GM12878 (cell line): ENCODE data around the gene GNA15.

Experiments
- MEF2A ChIP-seq: IDR thresholded peaks from 2 replicates; pipeline ENCODE4 v1.6.1; 2011; ENCODE audit warnings: low read depth, mild to moderate bottlenecking, low read length, moderate library complexity; ENCODE audit not compliant: insufficient read depth
- TF ChIP-seq, protein P1 (sequence below), 3 experiments: IDR thresholded peaks in 2 of 3; conservative IDR thresholded peaks in 1 of 3; 2 replicates each; pipeline ENCODE4 v1.5.1; 2011; ENCODE audit warnings: low read depth in 3 of 3, low read length in 3 of 3, mild to moderate bottlenecking in 3 of 3, control low read depth in 2 of 3, moderate library complexity in 2 of 3, inconsistent platforms in 1 of 3, mixed read lengths in 1 of 3; ENCODE audit not compliant: control insufficient read depth in 2 of 3, insufficient read depth in 1 of 3; ENCODE audit errors: extremely low read depth in 1 of 3

DNA sequence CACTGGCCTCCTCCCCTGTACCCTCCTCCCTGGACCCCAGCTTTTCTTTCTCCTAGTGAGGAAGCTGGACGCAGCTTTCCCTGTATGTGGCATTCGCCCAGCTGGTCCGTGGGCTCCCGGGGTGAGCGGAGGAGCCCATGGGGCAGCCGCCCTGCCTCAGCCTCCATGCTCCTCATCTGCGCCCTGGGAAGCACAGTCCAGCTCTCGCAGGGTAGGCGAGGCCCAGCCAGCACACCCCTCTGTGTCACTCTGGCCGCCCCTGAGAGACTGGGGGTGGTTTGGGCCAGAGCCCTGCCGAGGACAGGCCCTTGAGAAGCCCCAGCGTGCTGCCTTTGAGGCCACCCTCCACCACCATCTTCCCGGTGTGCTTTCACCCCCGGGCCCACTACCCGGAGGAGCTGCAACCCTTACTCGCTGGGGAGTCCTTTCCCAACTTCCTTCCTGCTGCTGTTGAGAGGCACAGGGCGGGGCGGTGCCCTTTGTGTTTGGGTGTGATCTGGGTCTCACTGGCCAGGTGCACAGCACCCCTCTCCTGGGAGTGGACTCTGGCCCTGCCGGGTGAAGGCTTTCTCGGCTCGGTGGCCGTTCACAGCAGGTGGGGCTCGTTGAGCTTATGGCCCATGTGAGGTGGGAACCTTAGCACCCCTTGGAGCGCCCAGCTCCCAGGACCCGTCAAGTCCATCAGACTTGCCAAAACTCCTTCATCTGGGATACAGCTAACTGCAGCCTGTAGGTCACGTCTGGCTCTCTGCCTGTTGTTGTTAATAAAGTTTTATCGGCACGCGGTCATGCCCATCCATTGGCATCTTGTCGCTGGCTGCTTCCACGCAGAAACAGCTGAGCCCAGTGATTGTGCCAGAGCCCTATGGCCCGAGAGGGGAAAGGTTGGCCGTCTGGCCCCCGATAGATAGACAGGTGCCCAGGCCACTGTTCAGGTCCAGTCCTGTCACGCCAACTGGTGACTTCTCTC is 53.1 kb downstream of the GNA15 start:
- TF ChIP-seq, protein P1, sequence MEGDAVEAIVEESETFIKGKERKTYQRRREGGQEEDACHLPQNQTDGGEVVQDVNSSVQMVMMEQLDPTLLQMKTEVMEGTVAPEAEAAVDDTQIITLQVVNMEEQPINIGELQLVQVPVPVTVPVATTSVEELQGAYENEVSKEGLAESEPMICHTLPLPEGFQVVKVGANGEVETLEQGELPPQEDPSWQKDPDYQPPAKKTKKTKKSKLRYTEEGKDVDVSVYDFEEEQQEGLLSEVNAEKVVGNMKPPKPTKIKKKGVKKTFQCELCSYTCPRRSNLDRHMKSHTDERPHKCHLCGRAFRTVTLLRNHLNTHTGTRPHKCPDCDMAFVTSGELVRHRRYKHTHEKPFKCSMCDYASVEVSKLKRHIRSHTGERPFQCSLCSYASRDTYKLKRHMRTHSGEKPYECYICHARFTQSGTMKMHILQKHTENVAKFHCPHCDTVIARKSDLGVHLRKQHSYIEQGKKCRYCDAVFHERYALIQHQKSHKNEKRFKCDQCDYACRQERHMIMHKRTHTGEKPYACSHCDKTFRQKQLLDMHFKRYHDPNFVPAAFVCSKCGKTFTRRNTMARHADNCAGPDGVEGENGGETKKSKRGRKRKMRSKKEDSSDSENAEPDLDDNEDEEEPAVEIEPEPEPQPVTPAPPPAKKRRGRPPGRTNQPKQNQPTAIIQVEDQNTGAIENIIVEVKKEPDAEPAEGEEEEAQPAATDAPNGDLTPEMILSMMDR (IDR thresholded peaks at IDR 0.05 in 2 of 3, conservative IDR thresholded peaks at IDR 0.05 in 1 of 3; ENCODE audit: control insufficient read depth in 2 of 3, extremely low read depth in 1 of 3, insufficient read depth in 1 of 3, low read depth in 3 of 3, low read length in 3 of 3), result no peak
- no peak for TF ChIP-seq MEF2A
